NB4 (cell line): ENCODE data around the gene LYRM4.

Experiments used
- CTCF ChIP-seq: IDR thresholded peaks from one replicate; pipeline ENCODE4 v1.5.1; 2012; ENCODE audit warnings: low read depth, low read length
- MAX ChIP-seq: IDR thresholded peaks from 2 replicates; pipeline ENCODE4 v1.6.1; 2011; ENCODE audit warnings: low read depth, low read length
- MYC ChIP-seq: IDR thresholded peaks from 2 replicates; pipeline ENCODE4 v1.6.1; 2011; ENCODE audit warnings: low read depth, low read length

- no peak for TF ChIP-seq CTCF
- no peak for TF ChIP-seq MAX
- TF ChIP-seq MYC = no peak
These were observed 130.4 kb downstream of the LYRM4 start for GRCh38 chr6:5130135-5130866.
